Measurements from ENCODE around the gene RARB. TPM values are rescaled to one million over a fixed set of nuclear protein-coding genes. Genes with fewer than 3 reads are reported as not detected.

Gene RARB
- 20.3 TPM for total RNA-seq
- long read RNA-seq, transcript RARB-201 (8 exons, 3,084 nt): major isoform, 19 of 36 reads
- long read RNA-seq, partial matches to known transcripts: 5 of 36 reads
- long read RNA-seq, other reads (novel, unspliced or antisense): 12 of 36 reads

GRCh38 chr3:25427942-25428788, at the start of gene RARB:
Gene RARB, plus strand, starts transcription at chr3:25428263. Its CDS starts 469 bp downstream, at chr3:25428732.
- DNase-seq (ENCODE audit: low spot score): peak; percentile 84
- intact Hi-C loops (cut with DNase I): loop anchor here (2.0 to 10.0 kb wide), 6 partner anchors 27 to 653 kb away; no protein-coding TSS in a partner anchor

DNA sequence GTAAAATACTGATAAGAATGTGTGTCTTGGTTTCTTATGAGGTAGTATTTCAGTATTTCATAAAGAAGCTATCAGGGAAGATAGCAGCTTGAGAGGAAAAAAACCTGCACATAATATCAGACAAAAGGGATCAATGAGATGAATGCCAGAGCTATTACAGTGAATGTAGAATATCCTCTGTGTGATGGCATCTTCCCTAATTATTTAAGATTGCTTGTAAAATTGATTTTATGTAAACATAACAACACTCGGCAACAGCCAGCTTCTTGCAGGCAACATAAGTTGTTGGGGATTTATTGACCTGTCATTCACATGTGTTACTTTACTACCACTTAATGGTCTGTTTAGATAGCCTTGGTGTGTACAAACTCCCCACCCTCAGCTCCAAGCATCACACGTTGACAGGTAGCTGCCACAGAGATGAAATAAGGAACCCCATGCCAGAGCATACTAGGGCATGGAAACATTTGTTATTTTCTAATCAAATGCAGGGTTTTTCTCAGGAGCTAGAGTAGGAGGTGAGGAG, 49.2 kb upstream of the RARB start:
- intact Hi-C loops (cut with DNase I): no loop called here
- DNase-seq (ENCODE audit: low spot score): no peak

DNA sequence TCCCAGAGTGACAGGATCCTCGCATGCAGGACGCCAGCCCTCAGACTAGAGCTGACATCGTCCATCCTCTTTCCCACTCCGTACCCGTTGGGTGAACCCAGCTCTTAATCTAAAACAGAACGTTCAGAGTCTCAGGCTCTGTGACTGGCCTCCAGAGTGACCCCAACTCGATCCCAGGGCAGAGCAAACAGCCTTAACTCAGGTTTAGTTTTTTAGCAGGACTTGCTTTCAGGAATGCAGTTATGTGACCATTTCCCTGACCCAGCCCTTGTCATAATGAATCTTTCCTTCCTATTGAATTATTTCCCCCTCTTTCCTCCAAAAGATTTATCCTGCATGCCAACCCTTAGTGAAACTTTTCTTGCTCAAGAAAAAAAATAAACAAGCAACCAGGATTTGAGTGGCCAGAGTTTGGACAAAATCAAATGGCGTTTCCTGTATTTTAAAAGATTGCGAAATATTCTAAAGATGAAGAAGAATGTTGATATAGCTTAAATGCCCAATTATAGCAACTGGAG, 47.8 kb upstream of the RARB start:
- intact Hi-C loops (cut with DNase I): no loop called here
- DNase-seq (ENCODE audit: low spot score): no peak

- no peak for DNase-seq (ENCODE audit: low spot score)
- intact Hi-C loops (cut with DNase I): no loop called here
These were observed 47.0 kb upstream of the RARB start for GRCh38 chr3:25381083-25381482.

- intact Hi-C loops (cut with DNase I): no loop called here
- DNase-seq (ENCODE audit: low spot score): no peak
These were observed 43.6 kb upstream of the RARB start for GRCh38 chr3:25384471-25384870.

- DNase-seq (ENCODE audit: low spot score): no peak
- intact Hi-C loops (cut with DNase I): no loop called here
These were observed 42.1 kb upstream of the RARB start for GRCh38 chr3:25385807-25386460.

DNA sequence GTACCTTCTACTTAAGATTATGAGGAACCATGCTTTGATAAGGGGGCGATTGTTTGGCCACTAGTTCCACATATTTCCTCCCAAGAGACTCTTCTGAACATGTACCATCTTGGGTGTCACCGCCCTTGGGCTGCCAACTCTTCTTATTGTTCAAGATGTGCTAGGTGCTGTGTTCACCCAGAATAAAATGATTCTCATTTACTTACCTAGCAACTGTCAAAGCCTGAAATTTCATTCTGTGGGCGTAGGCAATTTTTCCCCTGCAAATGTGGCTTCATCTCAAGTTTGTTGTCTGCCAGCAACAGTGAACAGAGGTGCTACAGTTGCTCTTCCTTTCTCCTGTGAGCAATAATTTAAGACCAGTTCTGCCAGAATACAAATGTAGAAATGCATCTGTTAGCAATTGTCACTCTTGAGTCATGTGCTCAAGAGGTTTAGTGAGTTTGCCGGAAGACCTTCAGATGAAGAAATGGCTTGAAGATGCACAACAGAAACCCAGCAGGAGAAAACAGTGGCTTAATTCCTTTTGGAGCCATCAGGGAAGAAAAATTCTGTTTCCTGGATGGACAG, 41.3 kb upstream of the RARB start:
- DNase-seq (ENCODE audit: low spot score): no peak
- intact Hi-C loops (cut with DNase I): no loop called here

DNA sequence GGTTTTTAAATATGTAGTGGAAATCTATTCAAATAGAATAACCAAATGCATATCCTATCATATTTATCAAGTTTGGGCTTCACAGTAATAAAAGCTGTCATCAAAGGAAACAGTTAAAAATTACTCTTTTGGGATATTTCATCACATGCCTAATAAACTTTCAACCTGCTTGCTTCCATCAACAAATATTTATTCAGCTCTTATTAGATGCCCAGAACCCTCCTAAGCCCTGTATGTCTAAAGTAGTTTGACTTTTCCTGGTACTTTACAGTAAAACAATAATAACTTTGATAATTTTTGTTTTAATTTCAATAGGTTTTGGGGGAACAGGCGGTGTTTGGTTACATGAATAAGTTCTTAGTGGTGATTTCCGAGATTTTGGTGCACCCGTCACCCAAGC, 37.5 kb upstream of the RARB start:
- intact Hi-C loops (cut with DNase I): no loop called here
- no peak for DNase-seq (ENCODE audit: low spot score)

DNA sequence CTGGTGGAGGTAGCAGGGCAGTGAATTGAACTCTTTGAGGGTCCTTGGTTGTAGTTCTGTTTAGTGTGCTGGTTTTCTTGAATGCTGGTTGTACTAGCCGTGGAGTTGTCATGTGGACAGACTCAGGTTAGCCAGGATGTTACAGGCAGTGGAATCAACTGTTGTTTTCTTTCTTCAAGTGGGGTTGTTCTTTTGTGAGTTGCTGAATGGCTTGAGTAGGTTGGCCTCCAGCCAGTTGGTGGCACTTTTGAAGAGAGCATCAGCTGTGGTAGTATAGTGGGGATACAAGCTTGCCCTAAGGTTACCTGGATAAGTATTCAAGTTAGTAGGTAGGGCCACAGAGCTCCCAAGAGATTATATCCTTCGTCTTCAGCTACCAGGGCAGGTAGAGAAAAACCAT, 31.8 kb upstream of the RARB start:
- no peak for DNase-seq (ENCODE audit: low spot score)
- intact Hi-C loops (cut with DNase I): no loop called here

DNA sequence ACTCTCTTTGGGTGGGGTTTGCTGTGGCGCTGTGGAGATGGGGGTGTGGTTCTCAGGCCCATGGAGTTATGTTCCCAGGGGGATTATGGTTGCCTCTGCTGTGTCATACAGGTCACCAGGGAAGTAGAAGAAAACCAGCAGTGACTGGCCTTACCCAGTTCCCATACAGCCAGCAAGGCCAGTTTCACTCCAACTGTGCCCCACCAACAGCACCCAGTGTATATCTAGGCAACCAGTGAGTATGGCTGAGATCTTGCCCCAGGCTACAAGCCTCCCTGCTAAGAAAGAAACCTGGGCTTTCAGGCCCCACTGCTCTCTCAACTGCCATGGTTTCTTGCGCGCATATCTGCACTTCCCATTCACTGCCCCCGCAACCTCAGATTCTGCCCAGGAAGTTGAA, 31.4 kb upstream of the RARB start:
- DNase-seq (ENCODE audit: low spot score): no peak
- intact Hi-C loops (cut with DNase I): no loop called here

DNA sequence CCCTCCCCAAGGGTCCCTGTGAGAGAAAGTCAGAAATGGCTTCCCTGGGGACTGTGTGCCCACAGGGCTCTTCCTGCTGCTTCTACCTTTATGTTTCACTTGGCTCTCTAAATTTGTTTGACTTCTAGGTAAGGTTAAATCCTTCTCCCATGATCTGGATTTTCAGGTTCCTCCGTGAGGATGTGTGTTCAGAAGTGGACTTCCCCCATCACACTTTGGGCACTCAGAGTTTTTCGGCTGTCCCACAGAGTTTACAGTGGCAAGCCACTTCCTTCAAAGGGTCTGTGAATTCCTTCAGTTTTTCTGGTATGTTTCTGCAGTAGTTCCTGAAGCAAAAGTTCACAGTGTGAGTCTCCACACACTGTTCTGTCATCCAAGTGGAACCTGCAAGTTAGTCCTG, 30.9 kb upstream of the RARB start:
- intact Hi-C loops (cut with DNase I): no loop called here
- no peak for DNase-seq (ENCODE audit: low spot score)

DNA sequence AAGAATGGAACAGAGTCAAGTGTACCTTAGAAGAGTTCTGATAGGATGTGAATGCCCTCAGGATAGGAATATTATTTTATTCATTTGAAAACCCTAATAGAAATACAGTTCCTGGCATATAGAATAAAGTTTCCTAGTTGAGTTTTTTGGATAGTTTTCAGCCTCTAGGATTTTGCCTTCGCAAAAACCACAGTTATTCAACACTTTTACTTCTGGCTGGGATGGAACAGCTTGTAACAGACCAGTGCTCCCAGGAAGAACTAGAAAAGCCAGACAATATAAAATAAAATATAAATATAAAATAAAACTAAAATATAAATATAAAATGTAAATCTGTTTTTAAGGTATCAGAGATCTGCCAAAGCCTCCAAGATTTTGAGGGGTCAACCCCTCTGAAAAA, 27.5 kb upstream of the RARB start:
- no peak for DNase-seq (ENCODE audit: low spot score)

GRCh38 chr3:25403968-25404367, 24.1 kb upstream of the RARB start:
- no peak for DNase-seq (ENCODE audit: low spot score)
- intact Hi-C loops (cut with DNase I): no loop called here

More for the DNA sequence above, 27.5 kb upstream of the RARB start:
- intact Hi-C loops (cut with DNase I): no loop called here

DNA sequence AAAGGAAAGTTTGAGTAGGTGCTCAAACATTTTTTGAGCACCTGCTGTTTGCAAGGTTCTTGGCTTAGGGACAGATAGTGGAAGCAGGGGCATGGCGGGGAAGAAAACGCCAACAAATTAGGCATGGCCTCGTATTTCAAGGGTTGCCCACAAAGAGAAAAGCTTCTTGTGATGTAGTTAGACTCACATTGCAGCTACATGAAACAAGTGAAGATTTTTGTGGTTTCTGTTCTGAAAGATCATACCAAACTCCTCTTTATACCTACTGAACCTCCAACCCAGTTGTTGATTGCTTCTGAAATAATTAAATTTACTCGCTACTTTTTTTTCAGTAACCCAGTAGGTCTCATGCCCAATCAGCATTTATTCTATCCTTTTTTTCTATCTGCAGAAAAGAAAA, 23.5 kb upstream of the RARB start:
- intact Hi-C loops (cut with DNase I): no loop called here
- DNase-seq (ENCODE audit: low spot score): no peak

DNA sequence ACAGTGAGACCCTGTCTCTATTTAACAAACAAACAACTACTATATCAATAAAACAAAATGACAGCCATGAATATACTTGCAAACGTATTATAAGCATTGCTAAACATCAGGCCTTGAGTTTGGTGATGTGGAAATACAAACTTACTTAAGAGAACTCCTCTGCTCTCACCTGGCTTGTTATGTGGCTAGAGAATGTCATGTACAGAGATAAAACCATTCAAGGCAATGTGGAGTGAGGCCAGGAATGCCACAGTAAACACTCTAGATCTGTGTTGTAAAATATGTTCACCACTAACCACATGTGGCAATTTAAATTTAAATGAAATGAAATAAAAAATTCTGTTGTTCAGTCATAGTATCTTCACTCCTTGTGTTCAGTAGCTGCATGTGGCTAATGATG, 22.7 kb upstream of the RARB start:
- intact Hi-C loops (cut with DNase I): no loop called here
- DNase-seq (ENCODE audit: low spot score): no peak

DNA sequence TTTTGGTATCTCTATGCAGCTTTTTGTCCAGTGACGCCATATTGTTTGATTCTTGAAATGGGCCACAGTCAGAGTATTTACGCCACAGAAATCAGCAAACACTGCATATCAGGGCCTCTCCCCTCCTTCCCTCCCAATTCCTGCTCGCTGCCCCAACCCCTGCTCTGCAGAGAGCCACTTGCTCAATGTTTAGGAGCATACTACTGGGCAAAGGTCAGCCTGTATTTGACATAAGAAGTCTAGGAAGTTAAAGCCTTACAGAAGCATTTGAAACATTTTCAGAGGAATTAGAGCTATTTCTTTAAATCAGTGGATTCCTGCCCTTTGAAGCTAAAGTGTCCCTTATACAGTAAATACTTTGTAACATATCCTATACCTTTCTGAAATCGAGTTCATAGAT, 17.4 kb upstream of the RARB start:
- DNase-seq (ENCODE audit: low spot score): no peak
- intact Hi-C loops (cut with DNase I): no loop called here

GRCh38 chr3:25412269-25412668, 15.8 kb upstream of the RARB start:
- DNase-seq (ENCODE audit: low spot score): no peak
- intact Hi-C loops (cut with DNase I): no loop called here

GRCh38 chr3:25416176-25416575, 11.9 kb upstream of the RARB start:
- no peak for DNase-seq (ENCODE audit: low spot score)
- intact Hi-C loops (cut with DNase I): no loop called here

GRCh38 chr3:25418596-25418995, 9.5 kb upstream of the RARB start:
- no peak for DNase-seq (ENCODE audit: low spot score)
- intact Hi-C loops (cut with DNase I): no loop called here

DNA sequence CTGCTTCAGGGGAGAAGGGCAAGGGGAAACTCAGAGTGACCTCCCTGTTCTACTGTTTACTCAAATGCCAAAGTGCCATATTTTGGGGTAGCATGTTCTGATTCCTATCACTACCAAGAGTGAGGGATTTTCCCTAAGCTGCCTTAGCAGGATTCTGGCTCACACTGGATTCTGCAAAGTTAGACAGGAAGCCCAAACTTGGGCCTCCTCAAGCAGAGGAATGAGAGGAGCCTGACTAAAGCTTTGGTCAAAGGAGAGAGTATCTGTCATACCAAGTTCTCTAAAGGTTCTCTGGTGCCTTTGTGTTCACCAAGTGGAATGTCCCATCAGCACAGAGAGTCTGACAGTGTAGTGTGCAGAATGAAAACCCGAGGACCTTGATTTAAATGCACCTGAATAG, 8.8 kb upstream of the RARB start:
- intact Hi-C loops (cut with DNase I): no loop called here
- no peak for DNase-seq (ENCODE audit: low spot score)

Measured in cardiac septum (tissue), 1 donor.